ENCODE measurements around the gene SLC25A12. TPM values are rescaled to one million over a fixed set of nuclear protein-coding genes. Genes with fewer than 3 reads are reported as not detected.
"Not testable (repeated sequence)": the region's sequence is repeated elsewhere in the genome, so short reads cannot be mapped to it uniquely, and the experiment has no call there.

Gene SLC25A12
- polyA plus RNA-seq, 4 donors = 23.4 to 33.2 (median 26.7) TPM

DNA sequence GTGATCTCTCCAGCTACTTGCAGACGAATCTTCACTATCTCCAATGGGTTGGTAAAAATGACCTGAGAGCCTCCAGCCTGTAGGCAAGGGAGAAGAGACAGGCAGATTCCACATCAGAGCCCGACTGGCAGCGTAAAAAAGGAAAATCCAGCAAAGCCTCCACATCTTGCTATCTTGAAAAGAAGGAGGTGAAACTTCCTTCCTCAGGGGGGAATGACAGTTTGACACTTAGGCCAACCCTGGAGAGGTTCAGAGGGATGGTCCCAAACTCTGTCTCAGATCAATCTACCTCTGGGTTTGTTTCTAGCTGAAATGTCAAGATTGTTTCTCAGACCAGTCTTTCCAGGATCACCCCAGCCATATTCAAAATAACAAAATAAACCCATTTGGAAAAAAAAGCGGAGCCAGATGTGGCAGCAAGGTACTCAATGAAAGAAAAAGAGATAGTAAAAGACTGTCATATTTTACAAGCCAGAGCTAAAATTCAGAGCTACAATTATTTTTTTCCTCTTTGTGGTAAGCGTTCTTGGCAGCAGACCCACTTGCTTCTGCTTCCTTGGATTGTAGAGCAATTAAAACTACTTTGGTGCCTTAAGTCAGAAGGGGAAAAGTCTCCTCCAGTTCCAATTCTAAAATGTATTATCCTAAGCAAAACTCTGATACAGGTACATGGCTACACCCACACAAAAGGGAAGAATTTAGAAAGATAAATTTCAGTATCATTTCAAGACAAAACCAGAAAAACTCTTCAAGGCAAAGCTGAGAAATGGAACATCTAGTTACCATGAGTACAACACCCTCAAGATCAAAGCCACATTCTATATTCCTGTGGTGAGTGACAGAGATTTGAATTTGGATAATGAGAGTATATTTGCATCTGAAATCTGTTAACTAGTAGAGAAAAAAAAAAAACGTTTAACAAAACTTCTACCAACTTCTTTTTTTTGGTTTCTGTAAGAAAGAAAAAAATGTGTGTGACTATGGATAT, 100.1 kb downstream of the SLC25A12 start:
- no peak for DNase-seq (ENCODE audit: low read depth in 4 of 4, low spot score in 2 of 4)

DNA sequence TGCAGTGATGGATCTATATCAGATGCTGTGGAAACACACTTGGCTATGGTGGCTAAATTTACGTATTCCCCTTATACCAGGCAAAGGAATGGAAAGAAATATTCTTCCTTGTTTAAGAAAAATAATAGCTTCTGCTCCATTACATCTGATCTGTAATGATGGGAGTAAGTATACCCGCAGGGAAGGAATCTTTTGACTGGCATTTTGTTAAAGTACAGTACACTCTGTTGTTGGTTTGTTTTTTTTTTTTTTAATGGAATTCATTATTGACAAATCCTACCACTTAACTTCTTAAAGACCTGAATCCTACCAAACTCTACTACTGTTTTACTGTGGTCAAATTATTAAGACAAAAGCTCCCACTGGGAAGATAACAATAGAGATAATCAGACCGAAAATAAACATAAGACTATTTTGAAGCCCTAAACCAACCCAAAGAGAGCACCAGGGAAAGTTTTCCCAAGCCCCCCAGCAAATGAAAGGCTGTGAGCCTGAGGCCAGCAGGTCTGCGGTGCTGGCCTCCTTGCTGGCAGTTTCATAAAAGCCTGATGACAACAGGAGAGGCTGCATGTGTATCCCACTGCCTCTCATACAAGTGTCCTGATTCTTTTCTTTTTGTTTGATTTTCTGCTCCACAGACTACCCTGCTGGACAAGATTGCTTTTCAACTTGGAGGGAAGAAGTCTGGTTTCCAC, 101.0 kb downstream of the SLC25A12 start:
- DNase-seq (ENCODE audit: low read depth in 4 of 4, low spot score in 2 of 4) = no peak

DNA sequence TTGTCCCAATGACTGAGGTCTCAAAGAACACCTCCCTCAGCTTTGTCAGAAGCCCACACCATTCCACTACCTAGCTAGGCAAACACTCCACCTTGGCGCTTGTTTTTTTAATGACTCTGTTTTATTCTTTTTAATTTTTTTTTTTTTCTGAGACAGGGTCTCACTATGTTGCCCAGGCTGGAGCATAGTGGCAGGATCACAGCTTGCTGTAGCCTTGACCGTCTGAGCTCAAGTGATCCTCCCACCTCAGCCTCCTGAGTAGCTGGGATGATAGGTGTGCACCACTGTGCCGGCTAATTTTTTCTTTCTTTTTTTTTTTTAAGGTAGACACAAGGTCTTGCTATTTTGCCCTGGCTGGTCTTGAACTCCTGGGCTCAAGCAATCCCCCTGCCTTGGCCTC, 101.9 kb downstream of the SLC25A12 start:
- DNase-seq (ENCODE audit: low read depth in 4 of 4, low spot score in 2 of 4) = no peak

DNA sequence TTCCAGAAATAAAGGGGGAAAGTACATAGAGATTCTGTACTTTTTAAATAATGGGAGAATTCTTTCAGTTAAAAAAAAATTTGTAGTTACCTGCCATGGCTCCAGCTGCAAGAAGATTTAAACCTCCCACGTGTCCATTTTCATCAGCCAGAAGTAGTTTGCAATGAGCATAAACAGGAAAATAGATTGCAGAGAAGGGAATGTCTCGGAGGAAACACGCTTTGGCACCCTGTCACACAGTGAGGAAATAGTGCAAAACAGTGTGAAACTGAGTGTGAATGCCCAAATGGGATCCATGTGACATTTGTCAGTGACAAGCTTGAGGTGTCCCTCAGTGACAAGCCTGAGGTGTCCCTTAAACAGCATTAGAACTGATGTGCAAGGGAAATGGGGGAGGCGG, 102.7 kb downstream of the SLC25A12 start:
- DNase-seq (ENCODE audit: low read depth in 4 of 4, low spot score in 2 of 4) = no peak

DNA sequence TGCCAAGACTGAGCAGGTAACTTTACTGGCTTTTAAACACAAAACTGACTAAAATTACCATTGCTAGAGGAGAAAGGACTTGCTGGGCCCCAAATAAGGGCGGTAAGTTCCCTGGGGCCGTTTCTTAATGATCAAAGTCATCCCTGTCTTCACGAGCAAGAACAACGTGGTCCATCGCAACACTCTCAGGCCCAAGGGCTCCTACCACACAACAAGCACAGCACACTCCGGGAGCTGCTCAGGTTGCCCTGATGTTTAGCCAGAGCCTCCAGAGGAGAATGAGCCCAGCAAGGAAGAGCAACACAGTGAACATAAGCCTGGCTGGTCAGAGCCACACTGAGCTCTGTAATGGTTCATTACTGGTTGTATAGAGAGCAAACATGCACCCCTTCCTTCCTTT, 104.1 kb downstream of the SLC25A12 start:
- DNase-seq (ENCODE audit: low read depth in 4 of 4, low spot score in 2 of 4) = no peak

DNA sequence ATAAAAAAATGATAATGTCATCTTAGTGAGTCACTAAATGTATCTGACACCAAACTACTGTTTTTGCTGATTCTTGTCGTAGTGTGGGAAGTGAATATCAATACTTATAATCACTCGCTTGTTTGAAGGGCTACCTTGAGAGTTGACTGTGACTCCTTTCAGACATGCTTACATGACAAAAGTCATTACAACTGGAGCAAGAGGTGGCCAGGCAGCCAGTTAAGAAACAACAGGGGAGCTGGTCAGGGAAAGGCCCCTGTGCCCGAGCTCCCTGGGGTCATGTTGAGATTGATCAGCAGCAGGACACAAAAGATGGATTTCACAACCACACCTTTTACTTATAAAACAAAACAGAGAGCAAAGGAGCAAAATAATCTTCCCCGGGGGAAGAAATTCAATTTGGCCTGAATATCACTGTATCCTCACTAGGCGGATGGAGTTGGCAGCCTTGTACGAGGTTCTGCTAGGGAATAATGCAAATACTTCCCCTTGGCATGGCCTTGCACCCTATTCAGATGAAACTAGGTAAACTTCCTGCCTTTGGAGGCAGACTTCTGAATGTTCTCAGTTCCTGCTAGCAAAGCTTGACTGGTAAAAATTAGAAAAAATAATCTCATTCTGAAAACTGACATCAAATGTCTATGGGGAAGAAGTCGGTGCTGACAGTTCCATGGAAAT, 105.6 kb downstream of the SLC25A12 start:
- DNase-seq (ENCODE audit: low read depth in 4 of 4, low spot score in 2 of 4) = no peak

DNA sequence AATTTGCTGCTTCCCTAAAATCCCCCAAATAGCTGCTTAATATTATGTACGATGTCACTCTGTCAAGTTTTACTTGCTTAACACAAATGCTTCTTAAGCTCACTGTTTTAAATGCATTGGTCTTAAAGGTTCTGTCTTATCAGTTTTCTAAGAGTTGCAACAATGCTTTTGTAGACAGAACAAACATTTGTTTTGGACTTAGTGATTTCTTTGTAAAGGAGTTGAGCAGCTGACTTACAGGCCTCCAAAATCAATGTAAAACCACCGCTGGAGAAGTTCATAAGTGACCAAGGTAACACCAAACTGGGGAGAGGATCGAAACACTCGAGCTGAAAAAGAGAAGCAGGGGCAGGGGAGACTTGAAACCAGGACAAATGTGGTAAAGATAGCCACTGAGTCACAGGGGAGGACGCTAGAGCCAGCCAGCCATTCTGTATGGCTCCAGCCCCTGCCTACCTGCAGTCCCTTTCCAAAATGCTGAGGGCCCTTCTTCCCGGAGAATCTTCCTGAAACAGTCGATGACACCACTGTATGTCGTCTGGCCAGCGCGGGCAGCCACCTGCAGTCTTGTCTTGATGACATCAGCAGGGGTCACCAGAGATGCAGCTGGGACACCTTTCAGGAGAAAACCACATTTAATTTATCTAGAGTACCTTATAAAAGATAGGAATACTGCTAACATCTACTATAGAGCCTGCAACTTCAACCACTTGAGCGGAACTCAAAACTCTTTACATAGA, 106.5 kb downstream of the SLC25A12 start:
- DNase-seq (ENCODE audit: low read depth in 4 of 4, low spot score in 2 of 4) = no peak

DNA sequence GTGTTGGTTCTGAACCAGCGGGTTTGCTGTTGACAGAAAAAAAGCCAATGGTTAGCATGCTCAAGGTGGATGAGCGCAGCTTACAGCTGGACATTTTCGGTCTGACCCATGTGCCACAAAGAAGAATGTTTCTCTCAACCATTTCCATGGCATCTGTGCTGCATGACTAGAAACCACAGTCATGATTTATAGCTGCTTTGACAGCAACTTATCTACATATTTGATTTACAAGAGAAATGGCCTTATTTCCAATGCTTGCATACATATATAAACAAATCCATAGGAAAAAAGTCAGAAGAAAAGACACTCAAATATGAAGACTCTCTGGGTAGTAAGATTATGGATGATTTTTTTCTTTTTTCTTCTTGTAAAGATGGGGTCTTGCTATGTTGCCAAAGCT, 108.6 kb downstream of the SLC25A12 start:
- no peak for DNase-seq (ENCODE audit: low read depth in 4 of 4, low spot score in 2 of 4)

DNA sequence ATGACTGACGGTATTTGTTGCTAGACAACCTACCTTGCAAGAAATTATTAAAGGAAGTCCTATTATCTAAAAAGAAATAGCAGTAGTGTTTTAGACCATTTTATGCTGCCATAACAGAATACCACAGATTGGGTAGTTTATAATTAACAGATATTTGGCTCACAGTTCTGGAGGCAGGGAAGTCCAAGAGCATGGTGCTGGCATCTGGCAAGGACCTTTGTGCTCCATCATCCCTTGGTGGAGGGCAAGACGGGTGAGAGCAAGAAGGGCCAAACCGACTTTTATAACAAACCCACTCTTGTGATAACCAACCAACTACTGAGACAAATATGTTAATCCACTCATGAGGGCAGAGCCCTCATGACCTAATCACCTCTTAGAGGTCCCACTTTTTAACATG, 115.5 kb downstream of the SLC25A12 start:
- no peak for DNase-seq (ENCODE audit: low read depth in 4 of 4, low spot score in 2 of 4)

DNA sequence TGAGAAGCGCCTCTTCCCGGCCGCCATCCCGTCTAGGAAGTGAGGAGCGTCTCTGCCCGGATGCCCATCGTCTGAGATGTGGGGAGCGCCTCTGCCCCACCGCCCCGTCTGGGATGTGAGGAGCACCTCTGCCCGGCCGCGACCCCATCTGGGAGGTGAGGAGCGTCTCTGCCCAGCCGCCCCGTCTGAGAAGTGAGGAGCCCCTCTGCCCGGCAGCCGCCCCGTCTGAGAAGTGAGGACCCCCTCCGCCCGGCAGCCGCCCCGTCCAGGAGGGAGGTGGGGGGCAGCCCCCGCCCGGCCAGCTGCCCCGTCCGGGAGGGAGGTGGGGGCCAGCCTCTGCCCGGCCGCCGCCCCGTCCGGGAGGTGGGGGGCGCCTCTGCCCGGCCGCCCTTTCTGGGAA, 119.5 kb downstream of the SLC25A12 start:
- not testable (repeated sequence) for DNase-seq (ENCODE audit: low read depth in 4 of 4, low spot score in 2 of 4)

DNA sequence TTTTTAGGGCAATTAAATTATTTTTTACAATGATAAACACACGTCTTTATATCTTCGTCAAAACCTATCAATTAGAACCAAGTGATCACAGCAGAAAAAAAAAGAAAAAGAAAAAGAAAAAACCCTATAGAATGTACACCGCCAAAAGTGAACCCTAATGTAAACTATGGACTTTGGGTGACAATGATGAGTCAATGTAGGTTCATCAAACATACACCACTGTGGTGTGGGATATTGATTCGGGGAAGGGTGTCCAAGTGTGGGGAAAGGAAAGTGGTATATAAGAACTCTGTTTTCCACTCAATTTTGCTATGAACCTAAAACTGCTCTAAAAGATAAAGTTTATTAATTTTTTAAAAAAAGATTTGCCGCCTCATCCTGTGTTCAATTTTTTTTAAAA, 121.7 kb downstream of the SLC25A12 start:
- no peak for DNase-seq (ENCODE audit: low read depth in 4 of 4, low spot score in 2 of 4)

DNA sequence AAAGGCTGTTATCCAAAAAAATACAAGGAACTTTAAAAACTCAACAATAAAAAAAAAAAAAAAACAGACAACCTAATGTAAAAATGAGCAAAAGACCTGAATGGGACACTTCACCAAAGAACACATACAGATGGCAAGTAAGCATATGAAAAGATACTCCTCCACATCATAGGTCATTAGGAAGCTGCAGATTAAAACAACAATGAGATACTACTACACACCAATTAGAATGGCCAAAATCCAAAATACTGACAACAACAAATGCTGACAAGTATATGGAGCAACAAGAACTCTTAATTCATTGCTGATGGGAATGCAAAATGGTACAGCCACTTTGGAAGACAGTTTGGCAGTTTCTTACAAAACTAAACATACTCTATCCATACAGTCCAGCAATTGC, 122.6 kb downstream of the SLC25A12 start:
- no peak for DNase-seq (ENCODE audit: low read depth in 4 of 4, low spot score in 2 of 4)

DNA sequence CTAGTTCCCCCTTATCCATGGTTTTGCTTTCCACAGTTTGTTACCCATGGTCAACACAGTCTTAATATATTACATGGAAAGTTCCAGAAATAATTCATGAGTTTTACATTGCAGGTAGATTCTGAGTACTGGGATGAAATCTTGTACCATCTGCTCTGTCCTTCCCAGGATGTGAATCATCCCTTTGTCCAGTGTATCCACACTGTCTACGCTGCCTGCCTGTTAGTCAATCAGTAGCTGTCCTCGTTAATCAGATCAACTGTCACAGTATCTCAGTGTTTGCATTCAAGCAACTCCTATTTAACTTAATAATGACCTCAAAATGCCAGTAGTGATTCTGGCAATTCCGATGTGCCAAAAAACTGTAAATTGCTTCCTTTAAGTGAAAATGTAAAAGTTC, 130.4 kb downstream of the SLC25A12 start:
- no peak for DNase-seq (ENCODE audit: low read depth in 4 of 4, low spot score in 2 of 4)

DNA sequence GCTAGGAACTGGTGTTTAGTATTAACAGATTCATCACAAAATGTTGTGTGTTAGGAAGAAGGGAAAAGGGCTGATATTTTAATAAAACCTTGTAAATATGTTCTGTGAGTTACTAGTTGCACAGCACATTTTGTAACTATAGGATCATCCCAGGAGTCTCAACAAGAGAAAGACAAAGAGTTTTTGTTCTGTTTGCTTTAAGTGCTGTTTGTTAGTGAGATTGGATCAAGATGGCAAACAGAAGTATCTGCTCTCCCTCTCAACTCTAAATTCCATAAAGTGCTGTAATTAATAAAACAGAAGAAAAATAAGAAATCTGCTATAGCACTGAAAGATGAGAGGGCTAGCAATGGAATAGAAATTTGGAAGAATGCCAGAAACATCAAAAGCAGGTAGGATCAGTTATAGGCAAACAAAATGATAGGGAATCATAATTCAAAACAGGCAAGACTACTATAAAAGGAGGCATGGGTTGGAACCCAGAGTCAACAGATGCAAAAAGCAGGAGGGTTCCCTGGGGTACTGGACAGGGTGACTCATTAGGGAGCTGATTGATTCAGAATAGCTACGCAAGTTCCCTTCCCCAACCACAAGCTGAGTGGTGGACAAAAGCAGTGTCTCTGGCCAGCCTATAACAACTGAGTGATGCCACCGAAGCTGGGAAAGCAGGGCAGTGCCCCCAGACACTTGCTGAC, 131.0 kb downstream of the SLC25A12 start:
- DNase-seq (ENCODE audit: low read depth in 4 of 4, low spot score in 2 of 4) = no peak

DNA sequence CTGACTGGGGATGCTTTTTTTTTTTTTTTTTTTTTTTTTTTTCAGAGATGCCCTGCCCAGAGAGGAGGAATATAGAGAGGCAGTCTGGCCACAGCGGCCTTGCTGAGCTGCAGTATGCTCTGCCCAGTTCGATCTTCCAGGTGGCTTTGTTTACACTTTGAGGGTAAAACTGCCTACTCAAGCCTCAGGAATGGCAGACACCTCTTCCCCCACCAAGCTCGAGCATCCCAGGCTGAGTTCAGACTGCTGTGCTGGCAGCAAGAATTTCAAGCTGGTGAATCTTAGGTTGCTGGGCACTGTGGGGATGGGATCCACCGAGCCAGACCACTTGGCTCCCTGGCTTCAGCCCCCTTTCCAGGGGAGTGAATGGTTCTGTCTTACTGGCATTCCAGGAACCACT, 132.9 kb downstream of the SLC25A12 start:
- not testable (repeated sequence) for DNase-seq (ENCODE audit: low read depth in 4 of 4, low spot score in 2 of 4)

DNA sequence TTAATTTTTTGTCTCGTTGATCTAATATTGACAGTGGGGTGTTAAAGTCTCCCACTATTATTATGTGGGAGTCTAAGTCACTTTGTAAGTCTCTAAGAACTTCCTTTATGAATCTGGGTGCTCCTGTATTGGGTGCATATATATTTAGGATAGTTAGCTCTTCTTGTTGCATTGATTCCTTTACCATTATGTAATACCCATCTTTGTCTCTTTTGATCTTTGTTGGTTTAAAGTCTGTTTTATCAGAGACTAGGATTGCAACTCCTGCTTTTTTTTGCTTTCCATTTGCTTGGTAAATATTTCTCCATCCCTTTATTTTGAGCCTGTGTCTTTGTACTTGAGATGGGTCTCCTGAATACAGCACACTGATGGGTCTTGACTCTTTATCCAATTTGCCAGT, 135.3 kb downstream of the SLC25A12 start:
- not testable (repeated sequence) for DNase-seq (ENCODE audit: low read depth in 4 of 4, low spot score in 2 of 4)

DNA sequence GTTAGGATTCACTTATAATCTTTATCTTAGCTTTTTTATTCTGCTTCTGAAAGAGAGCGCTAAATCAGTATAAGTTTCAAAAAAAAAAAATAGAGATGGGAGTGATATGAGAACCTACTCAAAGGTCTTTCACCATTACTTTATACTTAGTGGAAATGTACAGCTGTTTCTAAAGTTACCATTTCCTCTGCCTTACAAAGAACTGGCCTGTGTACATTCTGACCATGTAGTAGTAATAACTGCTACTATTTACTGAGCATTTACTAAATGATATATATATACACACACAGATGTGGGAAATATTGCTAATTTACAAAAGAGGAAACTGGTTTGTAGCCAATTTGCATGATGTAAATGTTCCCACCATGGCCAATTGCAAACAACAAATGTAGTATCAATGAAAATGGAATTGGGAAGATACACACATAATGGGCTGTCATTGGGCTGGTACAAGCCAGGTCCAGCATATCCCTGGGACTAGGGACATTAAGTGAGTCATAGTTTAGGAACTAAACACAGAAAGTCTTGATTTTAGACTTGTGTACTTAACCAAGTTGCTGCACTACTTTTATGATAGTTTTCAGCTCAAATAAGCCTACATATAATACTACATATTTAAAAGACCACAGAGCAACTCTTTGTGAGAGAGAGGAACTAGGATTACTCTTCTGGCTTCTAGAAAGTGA, 139.6 kb downstream of the SLC25A12 start:
- no peak for DNase-seq (ENCODE audit: low read depth in 4 of 4, low spot score in 2 of 4)

DNA sequence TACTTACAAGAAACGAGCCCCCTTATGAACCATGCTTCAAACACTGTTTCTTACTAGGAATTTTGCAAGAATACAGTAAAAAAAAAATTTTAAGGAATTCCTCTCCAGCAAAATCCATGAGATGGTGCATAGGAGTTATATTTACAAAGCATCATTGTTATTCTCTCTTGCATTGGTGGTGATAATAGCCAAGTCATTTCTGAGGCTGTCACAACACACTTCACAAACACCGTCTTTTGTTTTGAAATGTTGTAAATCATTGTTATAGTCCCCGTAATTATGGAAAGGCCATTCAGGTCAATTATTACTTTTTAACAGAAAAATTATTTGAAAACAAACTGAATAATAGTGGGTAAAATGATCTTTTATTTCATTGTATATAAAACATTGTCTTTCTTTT, 146.7 kb downstream of the SLC25A12 start:
- DNase-seq (ENCODE audit: low read depth in 4 of 4, low spot score in 2 of 4) = no peak

DNA sequence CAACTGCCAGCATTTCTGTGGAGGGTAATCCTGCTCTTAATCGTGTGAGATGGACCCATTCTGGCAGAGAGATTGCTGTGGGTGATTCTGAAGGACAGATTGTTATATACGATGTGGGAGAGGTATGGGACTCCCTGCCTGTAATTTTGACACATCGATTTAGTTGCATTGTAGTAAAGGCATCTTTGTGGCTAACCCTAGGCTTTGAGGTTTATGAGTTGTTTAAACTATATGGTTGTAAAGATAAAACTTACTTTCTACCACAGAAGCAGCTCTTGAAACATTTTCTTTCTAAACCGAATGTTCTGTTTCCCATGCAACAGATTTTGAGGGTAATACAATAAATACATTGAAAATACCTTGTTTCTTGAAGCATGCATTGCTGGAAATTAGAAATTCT, 148.2 kb downstream of the SLC25A12 start:
- DNase-seq (ENCODE audit: low read depth in 4 of 4, low spot score in 2 of 4) = no peak
